ENCODE measurements around the gene PTPRN2.

DNA sequence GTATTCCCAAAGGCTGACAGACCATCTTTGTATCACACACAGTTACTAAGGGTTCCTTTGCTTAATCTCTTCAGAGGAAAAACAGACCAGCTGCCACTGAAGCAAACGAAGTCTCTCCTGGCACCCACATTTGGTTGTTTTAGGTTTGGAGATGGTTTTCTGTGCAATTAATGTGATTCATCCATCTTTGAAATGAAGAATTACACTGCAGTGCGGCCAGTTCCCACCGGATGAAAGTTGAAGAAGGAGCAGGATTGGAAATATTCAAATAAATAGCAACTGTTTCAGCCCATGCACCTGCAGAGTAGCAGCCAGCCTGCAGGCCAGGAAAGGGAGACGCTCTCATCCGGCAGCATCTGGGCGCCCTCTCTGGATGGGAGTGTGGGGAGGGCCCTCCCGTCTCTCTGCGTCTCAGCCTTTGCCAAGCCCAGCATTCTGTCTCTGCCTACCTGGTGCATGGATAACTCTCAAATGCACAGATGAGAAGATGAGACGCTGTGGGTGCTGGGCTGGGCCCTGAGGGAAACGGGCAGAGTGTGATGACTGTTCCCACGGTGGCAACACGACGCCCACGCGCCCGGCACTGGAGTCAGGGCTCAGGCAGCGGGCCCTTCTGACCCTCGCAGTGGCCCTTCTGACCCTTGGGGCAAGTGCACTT lies 214.0 kb downstream of the PTPRN2 start:
- TF ChIP-seq, protein P1, sequence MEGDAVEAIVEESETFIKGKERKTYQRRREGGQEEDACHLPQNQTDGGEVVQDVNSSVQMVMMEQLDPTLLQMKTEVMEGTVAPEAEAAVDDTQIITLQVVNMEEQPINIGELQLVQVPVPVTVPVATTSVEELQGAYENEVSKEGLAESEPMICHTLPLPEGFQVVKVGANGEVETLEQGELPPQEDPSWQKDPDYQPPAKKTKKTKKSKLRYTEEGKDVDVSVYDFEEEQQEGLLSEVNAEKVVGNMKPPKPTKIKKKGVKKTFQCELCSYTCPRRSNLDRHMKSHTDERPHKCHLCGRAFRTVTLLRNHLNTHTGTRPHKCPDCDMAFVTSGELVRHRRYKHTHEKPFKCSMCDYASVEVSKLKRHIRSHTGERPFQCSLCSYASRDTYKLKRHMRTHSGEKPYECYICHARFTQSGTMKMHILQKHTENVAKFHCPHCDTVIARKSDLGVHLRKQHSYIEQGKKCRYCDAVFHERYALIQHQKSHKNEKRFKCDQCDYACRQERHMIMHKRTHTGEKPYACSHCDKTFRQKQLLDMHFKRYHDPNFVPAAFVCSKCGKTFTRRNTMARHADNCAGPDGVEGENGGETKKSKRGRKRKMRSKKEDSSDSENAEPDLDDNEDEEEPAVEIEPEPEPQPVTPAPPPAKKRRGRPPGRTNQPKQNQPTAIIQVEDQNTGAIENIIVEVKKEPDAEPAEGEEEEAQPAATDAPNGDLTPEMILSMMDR (IDR thresholded peaks at IDR 0.05; ENCODE audit: low read depth, low read length), result no peak
- TF ChIP-seq POLR2A (IDR thresholded peaks at IDR 0.05; ENCODE audit: extremely low read depth, insufficient read length), result no peak
